HG03095 (cell line): ENCODE measurements around the gene FRMD8.

Source experiments
- ATAC-seq: cut with Tn5 transposase; IDR thresholded peaks from one replicate; pipeline ENCODE4 v1.9.1; 2021; ENCODE audit warnings: moderate library complexity; ENCODE audit not compliant: unreplicated experiment

Gene FRMD8

GRCh38 chr11:65386307-65387140, at the start of gene FRMD8:
TSS of gene FRMD8 (plus strand) at chr11:65386637. CDS start at chr11:65387037, 400 bp downstream.
- no peak for ATAC-seq

GRCh38 chr11:65338676-65339075, 47.8 kb upstream of the FRMD8 start:
- no peak for ATAC-seq

- no peak for ATAC-seq
These were observed 46.2 kb upstream of the FRMD8 start for GRCh38 chr11:65340226-65340625.

- ATAC-seq = no peak
These were observed 44.6 kb upstream of the FRMD8 start for GRCh38 chr11:65341856-65342255.

GRCh38 chr11:65351511-65351910, 34.9 kb upstream of the FRMD8 start:
- no peak for ATAC-seq

- no peak for ATAC-seq
These were observed 33.7 kb upstream of the FRMD8 start for GRCh38 chr11:65352783-65353182.

GRCh38 chr11:65353376-65353775, 33.1 kb upstream of the FRMD8 start:
- ATAC-seq = no peak

- no peak for ATAC-seq
These were observed 32.6 kb upstream of the FRMD8 start for GRCh38 chr11:65353900-65354264.

- peak; percentile 86 for ATAC-seq
These were observed 32.0 kb upstream of the FRMD8 start, which contains the start of gene TIGD3 for GRCh38 chr11:65354265-65355012. TSS of gene TIGD3 (plus strand) at chr11:65354751. CDS start at chr11:65355809, 1,058 bp downstream.

GRCh38 chr11:65355013-65355775, 31.2 kb upstream of the FRMD8 start:
- peak; percentile 15 for ATAC-seq

- ATAC-seq = no peak
These were observed 30.6 kb upstream of the FRMD8 start for GRCh38 chr11:65355776-65356393.

GRCh38 chr11:65356394-65356972, 30.0 kb upstream of the FRMD8 start:
- ATAC-seq = no peak

GRCh38 chr11:65357856-65358356, 28.5 kb upstream of the FRMD8 start:
- ATAC-seq = no peak

GRCh38 chr11:65362320-65362931, 24.0 kb upstream of the FRMD8 start:
- no peak for ATAC-seq

GRCh38 chr11:65362966-65363365, 23.5 kb upstream of the FRMD8 start:
- ATAC-seq = no peak

- no peak for ATAC-seq
These were observed 22.7 kb upstream of the FRMD8 start for GRCh38 chr11:65363770-65364169.

- no peak for ATAC-seq
These were observed 20.1 kb upstream of the FRMD8 start for GRCh38 chr11:65366340-65366773.

GRCh38 chr11:65370659-65371049, 15.8 kb upstream of the FRMD8 start:
- ATAC-seq = no peak

GRCh38 chr11:65373839-65374580, 12.4 kb upstream of the FRMD8 start:
- no peak for ATAC-seq
